ENCODE results near the gene TRMT1. TPM values are rescaled to one million over a fixed set of nuclear protein-coding genes. Genes with fewer than 3 reads are reported as not detected.
A peak's percentile ranks its signal among the peaks of the same experiment; 100 is the strongest.

TRMT1 gene
- total RNA-seq, 1 experiment from 2014 or later: 36.5 TPM

GRCh38 chr19:13146763-13147563 lies 30.4 kb upstream of the TRMT1 start:
- intact Hi-C loops (cut with micrococcal nuclease; ENCODE audit: unreplicated experiment): no loop called here
- Mint-ChIP-seq H3K36me3 (ENCODE audit: insufficient read depth, unreplicated experiment) (peaks cover 70% of the 10 kb centered on the region), H3K9me3 (ENCODE audit: low read depth, unreplicated experiment) (no peaks in the 10 kb centered on the region), H3K27ac (ENCODE audit: unreplicated experiment) (peak overlapping the region; percentile 39), H3K27me3 (ENCODE audit: unreplicated experiment) (no peaks in the 10 kb centered on the region), H3K4me3 (ENCODE audit: low read depth, unreplicated experiment) (peak overlapping the region; percentile 36), H3K4me1 (ENCODE audit: low read depth, unreplicated experiment) (peaks cover 9% of the 10 kb centered on the region)
- DNase-seq: peak; percentile 69
- no TSS peak for BruUV-seq (replicated peaks)
- no peak for TF ChIP-seq CTCF (IDR thresholded peaks at IDR 0.05; ENCODE audit: unreplicated experiment)
- CTCF ChIA-PET: no interaction called here

GRCh38 chr19:13139633-13140311 lies 23.2 kb upstream of the TRMT1 start:
- Mint-ChIP-seq H3K4me3 (ENCODE audit: low read depth, unreplicated experiment) (no peak overlapping the region), H3K9me3 (ENCODE audit: low read depth, unreplicated experiment) (no peaks in the 10 kb centered on the region), H3K36me3 (ENCODE audit: insufficient read depth, unreplicated experiment) (peaks cover 37% of the 10 kb centered on the region), H3K27ac (ENCODE audit: unreplicated experiment) (no peak overlapping the region), H3K27me3 (ENCODE audit: unreplicated experiment) (no peaks in the 10 kb centered on the region), H3K4me1 (ENCODE audit: low read depth, unreplicated experiment) (no peaks in the 10 kb centered on the region)
- CTCF ChIA-PET: no interaction called here
- TF ChIP-seq CTCF (IDR thresholded peaks at IDR 0.05; ENCODE audit: unreplicated experiment): no peak
- TSS peak; percentile 32 for BruUV-seq (replicated peaks)
- intact Hi-C loops (cut with micrococcal nuclease; ENCODE audit: unreplicated experiment): no loop called here
- no peak for DNase-seq

- H3K36me3 Mint-ChIP-seq (ENCODE audit: insufficient read depth, unreplicated experiment): peaks cover 32% of the 10 kb centered on the region
- BruUV-seq (replicated peaks): no TSS peak
- H3K27me3 Mint-ChIP-seq (ENCODE audit: unreplicated experiment): no peaks in the 10 kb centered on the region
- DNase-seq: no peak
- CTCF ChIA-PET: no interaction called here
- H3K4me1 Mint-ChIP-seq (ENCODE audit: low read depth, unreplicated experiment): no peaks in the 10 kb centered on the region
- H3K9me3 Mint-ChIP-seq (ENCODE audit: low read depth, unreplicated experiment): no peaks in the 10 kb centered on the region
- no peak overlapping the region for H3K4me3 Mint-ChIP-seq (ENCODE audit: low read depth, unreplicated experiment)
- no peak for TF ChIP-seq CTCF (IDR thresholded peaks at IDR 0.05; ENCODE audit: unreplicated experiment)
- H3K27ac Mint-ChIP-seq (ENCODE audit: unreplicated experiment): no peak overlapping the region
- intact Hi-C loops (cut with micrococcal nuclease; ENCODE audit: unreplicated experiment): no loop called here
These were observed 22.3 kb upstream of the TRMT1 start for GRCh38 chr19:13138916-13139198.

GRCh38 chr19:13138171-13138915 lies 21.8 kb upstream of the TRMT1 start:
- H3K36me3 Mint-ChIP-seq (ENCODE audit: insufficient read depth, unreplicated experiment): peaks cover 26% of the 10 kb centered on the region
- intact Hi-C loops (cut with micrococcal nuclease; ENCODE audit: unreplicated experiment): no loop called here
- H3K27me3 Mint-ChIP-seq (ENCODE audit: unreplicated experiment): no peaks in the 10 kb centered on the region
- BruUV-seq (replicated peaks): no TSS peak
- no peaks in the 10 kb centered on the region for H3K9me3 Mint-ChIP-seq (ENCODE audit: low read depth, unreplicated experiment)
- CTCF ChIA-PET: no interaction called here
- H3K4me1 Mint-ChIP-seq (ENCODE audit: low read depth, unreplicated experiment): no peaks in the 10 kb centered on the region
- no peak overlapping the region for H3K27ac Mint-ChIP-seq (ENCODE audit: unreplicated experiment)
- DNase-seq: no peak
- no peak for TF ChIP-seq CTCF (IDR thresholded peaks at IDR 0.05; ENCODE audit: unreplicated experiment)
- no peak overlapping the region for H3K4me3 Mint-ChIP-seq (ENCODE audit: low read depth, unreplicated experiment)
